GM12878 (cell line): ENCODE data around the gene SLC66A1. TPM values are rescaled to one million over a fixed set of nuclear protein-coding genes. Genes with fewer than 3 reads are reported as not detected.

ENCODE experiments used
- ATAC-seq: fragments of 200-7000 bp; cut with Tn5 transposase; 3 replicates; pipeline ENCODE4 v1.9.1; 2020; ENCODE audit warnings: mild to moderate bottlenecking, moderate library complexity
- BruUV-seq: library from RNA; stranded (reverse); fragments of 400-500 nt; replicated peaks from 2 replicates; lab custom pipeline; 2021; lab: Mats Ljungman, UMichigan
- CTCF ChIA-PET: fragments of 300-600 bp; sonication (Branson Sonifier 250); formaldehyde crosslinking; extraction: SDS; loops from one replicate; lab custom pipeline; 2021; ENCODE audit warnings: inconsistent platforms; lab: Yijun Ruan, JAX
- POLR2A ChIA-PET: fragments of 350-600 bp; formaldehyde crosslinking; extraction: SDS; loops from one replicate; lab custom pipeline; 2021; ENCODE audit warnings: inconsistent platforms; lab: Charles Lee
- RAD21 ChIA-PET: fragments of 300-600 bp; sonication (Branson Sonifier 250); formaldehyde crosslinking; loops from one replicate; lab custom pipeline; 2023; ENCODE audit warnings: antibody characterized with exemption; ENCODE audit not compliant: unreplicated experiment; lab: Charles Lee
- SMC1A ChIA-PET: fragments of 300-600 bp; sonication (Branson Sonifier 250); formaldehyde crosslinking; loops from one replicate; lab custom pipeline; 2023; ENCODE audit not compliant: unreplicated experiment, uncharacterized antibody; lab: Charles Lee
- DNase-seq: peaks from one replicate; pipeline ENCODE4 v3.0.0-alpha.2; 2011; ENCODE audit warnings: low read depth, low spot score
- FAIRE-seq: peaks from 3 replicates; lab custom pipeline; 2011; peaks lifted over from hg19 to GRCh38; lab: Jason Lieb, UNC
- H2AFZ ChIP-seq: 2 replicates; pipeline ENCODE4 v1.6.0; 2011; ENCODE audit warnings: low read depth, low read length, control low read depth; ENCODE audit not compliant: control insufficient read depth
- H3K27ac ChIP-seq: 2 replicates; pipeline ENCODE4 v1.5.1; 2011; ENCODE audit warnings: control low read depth; ENCODE audit not compliant: control insufficient read depth, insufficient read depth
- H3K27me3 ChIP-seq, 2 experiments: replicated peaks in 1 of 2; 2 replicates each; pipeline versions ENCODE4 v1.6.0 to v1.6.1; 2011; ENCODE audit warnings: low read length in 1 of 2; ENCODE audit not compliant: control insufficient read depth in 2 of 2, insufficient read depth in 2 of 2
- H3K36me3 ChIP-seq, 2 experiments: 2 replicates each; pipeline ENCODE4 v1.5.1; 2011; ENCODE audit warnings: low read length in 1 of 2; ENCODE audit not compliant: control insufficient read depth in 2 of 2, insufficient read depth in 2 of 2
- H3K4me1 ChIP-seq: 2 replicates; pipeline ENCODE4 v1.6.1; 2011; ENCODE audit warnings: mild to moderate bottlenecking, low read length, moderate library complexity, mixed read lengths; ENCODE audit not compliant: control insufficient read depth, insufficient read depth
- H3K4me2 ChIP-seq: 2 replicates; pipeline ENCODE4 v1.6.0; 2011; ENCODE audit warnings: control low read depth; ENCODE audit not compliant: control insufficient read depth, insufficient read depth
- H3K4me3 ChIP-seq: fragments of 200-600 bp; sonication (generic); 2 replicates; pipeline ENCODE4 v1.5.1; 2016
- H3K79me2 ChIP-seq: 2 replicates; pipeline ENCODE4 v1.6.0; 2011; ENCODE audit warnings: low read length; ENCODE audit not compliant: control insufficient read depth, insufficient read depth
- H3K9ac ChIP-seq: 2 replicates; pipeline ENCODE4 v1.8.0; 2011; ENCODE audit warnings: low read length, control low read depth, mixed read lengths; ENCODE audit not compliant: control insufficient read depth, insufficient read depth
- H3K9me3 ChIP-seq: replicated peaks from 3 replicates; pipeline ENCODE4 v1.5.1; 2011; ENCODE audit warnings: mild to moderate bottlenecking, low read length; ENCODE audit not compliant: control insufficient read depth, insufficient read depth
- H4K20me1 ChIP-seq: 2 replicates; pipeline ENCODE4 v1.6.0; 2011; ENCODE audit not compliant: control insufficient read depth, insufficient read depth
- GATAD2B ChIP-seq: fragments of 450-650 bp; conservative IDR thresholded peaks from 2 replicates; pipeline ENCODE4 v1.6.1; 2017; ENCODE audit warnings: low read depth, mild to moderate bottlenecking, moderate library complexity
- SMC3 ChIP-seq: IDR thresholded peaks from 2 replicates; pipeline ENCODE4 v1.6.1; 2011; ENCODE audit warnings: low read length, improper control_type of control experiment, borderline replicate concordance
- ZBTB4 ChIP-seq: fragments of 450-650 bp; formaldehyde crosslinking; IDR thresholded peaks from 2 replicates; pipeline ENCODE4 v1.4.0; 2022; ENCODE audit warnings: mild to moderate bottlenecking, moderate library complexity
- WGBS: methylation state at CpG from one replicate; pipeline ENCODE4 v1.1.6; 2016; ENCODE audit warnings: low lambda C conversion rate; ENCODE audit not compliant: insufficient replicate concordance, insufficient coverage; ENCODE audit errors: missing lambda C conversion rate; 5-methylcytosine and 5-hydroxymethylcytosine counted together
- in situ Hi-C: fragments of 300-500 bp; cut with MboI; formaldehyde crosslinking; loops from 9 replicates; pipeline ENCODE4 v1.14.3; 2018; ENCODE audit warnings: mixed read lengths
- intact Hi-C: fragments of 100-400 bp; cut with micrococcal nuclease; formaldehyde crosslinking; loops from one replicate; pipeline ENCODE4 v1.14.2; 2022; ENCODE audit not compliant: unreplicated experiment
- polyA plus RNA-seq, 11 experiments: library from polyadenylated mRNA; depleted of rRNA in 4 of 11; unstranded in 6 of 11; stranded (reverse) in 5 of 11; fragments of >200 nt; fragmentation: Nextera tagmentation in 4 of 11; fragmentation: Illumina TruSeq in 1 of 11; extraction: Ambion mirVana in 4 of 11; extraction: Trizol in 1 of 11; gene quantifications; 1 replicate in 1 of 11; 2 replicates in 10 of 11; pipeline versions ENCODE4 v1.2.1 to v1.2.3, GENCODE V29; 2011 to 2016; ENCODE audit warnings: inconsistent platforms in 2 of 11, missing spikeins in 2 of 11, low read depth in 1 of 11
- total RNA-seq, 4 experiments: library from RNA; depleted of rRNA in 3 of 4; stranded (reverse); fragments of >200 nt in 3 of 4; fragmentation: Illumina TruSeq in 1 of 4; extraction: Trizol in 1 of 4; gene quantifications; 2 replicates each; pipeline versions ENCODE4 v1.2.1 to v1.2.3, GENCODE V29; 2013 to 2021

SLC66A1 gene
- total and polyA plus RNA-seq, 10 of the 15 experiments (the other 5 are each of a cell fraction or from before 2014, with no cell fraction given): 0.58 to 22.0 (median 10.2) TPM

GRCh38 chr1:19322481-19322880 lies 10.4 kb downstream of the SLC66A1 start:
- Histone ChIP-seq H4K20me1 (no peaks in the 10 kb centered on the region), H3K79me2 (no peaks in the 10 kb centered on the region), H3K27ac (no peak overlapping the region), H3K9ac (no peak overlapping the region), H3K9me3 (no peaks in the 10 kb centered on the region), H3K27me3 (no peaks in the 10 kb centered on the region), H3K4me2 (no peak overlapping the region), H2AFZ (no peak overlapping the region), H3K36me3 (peaks cover 4 to 7% of the 10 kb centered on the region in 2 experiments; a peak in 3 of 4 replicates), H3K4me1 (no peaks in the 10 kb centered on the region; the same call in 1 of the 2 replicates), H3K4me3 (no peak overlapping the region)
- no TSS peak for BruUV-seq
- DNase-seq (no peak), FAIRE-seq (no peak), ATAC-seq (no peak)
- ChIA-PET CTCF (interaction anchor here (0.6 kb wide), 1 partner anchor 58 kb away, joined by 3 read pairs; no protein-coding TSS in a partner anchor), RAD21 (no interaction called here), SMC1A (no interaction called here), POLR2A (no interaction called here)
- in situ Hi-C loops (no loop called here), intact Hi-C loops (no loop called here)
- 95% methylated on average over 10 of the region's 10 CpGs for WGBS
- TF ChIP-seq GATAD2B (no peak), ZBTB4 (CRISPR knock-in tag) (no peak), SMC3 (no peak)
